WTC11 (cell line): ENCODE results near the gene ZYG11B.

Source experiments
- ETV6 ChIP-seq: sonication (generic); formaldehyde crosslinking; IDR thresholded peaks from 2 replicates; pipeline ENCODE4 v1.8.1; 2022; ENCODE audit warnings: mild to moderate bottlenecking, missing genetic modification reagents
- FOXK1 ChIP-seq: sonication (generic); formaldehyde crosslinking; IDR thresholded peaks from 2 replicates; pipeline ENCODE4 v1.8.0; 2022; ENCODE audit warnings: mild to moderate bottlenecking, moderate library complexity, missing genetic modification reagents
- MXD4 ChIP-seq: fragments of 250-450 bp; sonication (Bioruptor Pico); IDR thresholded peaks from 2 replicates; pipeline ENCODE4 v1.8.0; 2021; ENCODE audit warnings: mild to moderate bottlenecking, moderate library complexity, borderline replicate concordance
- TEAD1 ChIP-seq: sonication (generic); formaldehyde crosslinking; IDR thresholded peaks from 2 replicates; pipeline ENCODE4 v1.8.0; 2022; ENCODE audit warnings: mild to moderate bottlenecking, missing genetic modification reagents
- ZNF138 ChIP-seq: sonication (generic); formaldehyde crosslinking; conservative IDR thresholded peaks from 2 replicates; pipeline ENCODE4 v1.8.1; 2022; ENCODE audit warnings: mild to moderate bottlenecking, moderate library complexity, missing genetic modification reagents
- TF ChIP-seq, protein P1 (sequence below): fragments of 200-600 bp; IDR thresholded peaks from 2 replicates; pipeline ENCODE4 v1.8.0; 2022; ENCODE audit warnings: antibody characterized with exemption
- TF ChIP-seq, protein P2 (sequence below): sonication (generic); formaldehyde crosslinking; IDR thresholded peaks from 2 replicates; pipeline ENCODE4 v1.8.1; 2022; ENCODE audit warnings: mild to moderate bottlenecking, missing genetic modification reagents, moderate library complexity, borderline replicate concordance
- TF ChIP-seq, protein P3 (sequence below): sonication (generic); formaldehyde crosslinking; conservative IDR thresholded peaks from 2 replicates; pipeline ENCODE4 v1.8.1; 2023; ENCODE audit warnings: mild to moderate bottlenecking, low read depth, missing genetic modification reagents, moderate library complexity
- TF ChIP-seq, protein P4 (sequence below): sonication (generic); formaldehyde crosslinking; IDR thresholded peaks from 2 replicates; pipeline ENCODE4 v1.8.0; 2022; ENCODE audit warnings: mild to moderate bottlenecking, missing genetic modification reagents
- TF ChIP-seq, protein P5 (sequence below): sonication (generic); formaldehyde crosslinking; IDR thresholded peaks from 2 replicates; pipeline ENCODE4 v1.8.1; 2022; ENCODE audit warnings: missing genetic modification reagents, borderline replicate concordance
- TF ChIP-seq, protein P6 (sequence below): fragments of 250-450 bp; sonication (Bioruptor Pico); IDR thresholded peaks from 2 replicates; pipeline ENCODE4 v1.9.0; 2021; ENCODE audit warnings: moderate library complexity, mild to moderate bottlenecking, inconsistent platforms, borderline replicate concordance

DNA sequence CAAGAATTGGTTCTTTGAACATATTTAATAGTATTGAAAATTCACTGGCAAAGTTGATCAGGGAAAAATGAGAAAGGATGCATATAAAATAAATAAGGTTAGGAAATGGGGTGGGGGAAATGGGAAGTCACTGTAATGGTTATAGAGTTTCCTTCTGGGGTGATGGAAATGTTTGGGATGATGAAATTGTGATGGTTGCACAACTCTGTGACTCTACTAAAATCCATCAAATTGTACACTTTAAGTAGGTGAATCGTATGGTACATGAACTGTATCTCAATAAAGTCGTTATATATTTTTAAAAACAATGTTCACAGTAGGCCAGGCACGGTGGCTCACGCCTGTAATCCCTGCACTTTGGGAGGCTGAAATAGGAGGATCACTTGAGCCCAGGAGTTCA, 59.9 kb downstream of the ZYG11B start:
- TF ChIP-seq, protein P1, sequence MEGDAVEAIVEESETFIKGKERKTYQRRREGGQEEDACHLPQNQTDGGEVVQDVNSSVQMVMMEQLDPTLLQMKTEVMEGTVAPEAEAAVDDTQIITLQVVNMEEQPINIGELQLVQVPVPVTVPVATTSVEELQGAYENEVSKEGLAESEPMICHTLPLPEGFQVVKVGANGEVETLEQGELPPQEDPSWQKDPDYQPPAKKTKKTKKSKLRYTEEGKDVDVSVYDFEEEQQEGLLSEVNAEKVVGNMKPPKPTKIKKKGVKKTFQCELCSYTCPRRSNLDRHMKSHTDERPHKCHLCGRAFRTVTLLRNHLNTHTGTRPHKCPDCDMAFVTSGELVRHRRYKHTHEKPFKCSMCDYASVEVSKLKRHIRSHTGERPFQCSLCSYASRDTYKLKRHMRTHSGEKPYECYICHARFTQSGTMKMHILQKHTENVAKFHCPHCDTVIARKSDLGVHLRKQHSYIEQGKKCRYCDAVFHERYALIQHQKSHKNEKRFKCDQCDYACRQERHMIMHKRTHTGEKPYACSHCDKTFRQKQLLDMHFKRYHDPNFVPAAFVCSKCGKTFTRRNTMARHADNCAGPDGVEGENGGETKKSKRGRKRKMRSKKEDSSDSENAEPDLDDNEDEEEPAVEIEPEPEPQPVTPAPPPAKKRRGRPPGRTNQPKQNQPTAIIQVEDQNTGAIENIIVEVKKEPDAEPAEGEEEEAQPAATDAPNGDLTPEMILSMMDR, result no peak
- TF ChIP-seq ZNF138 (CRISPR knock-in tag) (no peak), TEAD1 (no peak), ETV6 (CRISPR knock-in tag) (no peak), FOXK1 (CRISPR knock-in tag) (no peak), MXD4 (CRISPR knock-in tag) (no peak)
- TF ChIP-seq, protein P2, sequence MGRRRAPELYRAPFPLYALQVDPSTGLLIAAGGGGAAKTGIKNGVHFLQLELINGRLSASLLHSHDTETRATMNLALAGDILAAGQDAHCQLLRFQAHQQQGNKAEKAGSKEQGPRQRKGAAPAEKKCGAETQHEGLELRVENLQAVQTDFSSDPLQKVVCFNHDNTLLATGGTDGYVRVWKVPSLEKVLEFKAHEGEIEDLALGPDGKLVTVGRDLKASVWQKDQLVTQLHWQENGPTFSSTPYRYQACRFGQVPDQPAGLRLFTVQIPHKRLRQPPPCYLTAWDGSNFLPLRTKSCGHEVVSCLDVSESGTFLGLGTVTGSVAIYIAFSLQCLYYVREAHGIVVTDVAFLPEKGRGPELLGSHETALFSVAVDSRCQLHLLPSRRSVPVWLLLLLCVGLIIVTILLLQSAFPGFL (CRISPR knock-in tag), result no peak
- TF ChIP-seq, protein P3, sequence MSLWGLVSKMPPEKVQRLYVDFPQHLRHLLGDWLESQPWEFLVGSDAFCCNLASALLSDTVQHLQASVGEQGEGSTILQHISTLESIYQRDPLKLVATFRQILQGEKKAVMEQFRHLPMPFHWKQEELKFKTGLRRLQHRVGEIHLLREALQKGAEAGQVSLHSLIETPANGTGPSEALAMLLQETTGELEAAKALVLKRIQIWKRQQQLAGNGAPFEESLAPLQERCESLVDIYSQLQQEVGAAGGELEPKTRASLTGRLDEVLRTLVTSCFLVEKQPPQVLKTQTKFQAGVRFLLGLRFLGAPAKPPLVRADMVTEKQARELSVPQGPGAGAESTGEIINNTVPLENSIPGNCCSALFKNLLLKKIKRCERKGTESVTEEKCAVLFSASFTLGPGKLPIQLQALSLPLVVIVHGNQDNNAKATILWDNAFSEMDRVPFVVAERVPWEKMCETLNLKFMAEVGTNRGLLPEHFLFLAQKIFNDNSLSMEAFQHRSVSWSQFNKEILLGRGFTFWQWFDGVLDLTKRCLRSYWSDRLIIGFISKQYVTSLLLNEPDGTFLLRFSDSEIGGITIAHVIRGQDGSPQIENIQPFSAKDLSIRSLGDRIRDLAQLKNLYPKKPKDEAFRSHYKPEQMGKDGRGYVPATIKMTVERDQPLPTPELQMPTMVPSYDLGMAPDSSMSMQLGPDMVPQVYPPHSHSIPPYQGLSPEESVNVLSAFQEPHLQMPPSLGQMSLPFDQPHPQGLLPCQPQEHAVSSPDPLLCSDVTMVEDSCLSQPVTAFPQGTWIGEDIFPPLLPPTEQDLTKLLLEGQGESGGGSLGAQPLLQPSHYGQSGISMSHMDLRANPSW (CRISPR knock-in tag), result no peak
- TF ChIP-seq, protein P4, sequence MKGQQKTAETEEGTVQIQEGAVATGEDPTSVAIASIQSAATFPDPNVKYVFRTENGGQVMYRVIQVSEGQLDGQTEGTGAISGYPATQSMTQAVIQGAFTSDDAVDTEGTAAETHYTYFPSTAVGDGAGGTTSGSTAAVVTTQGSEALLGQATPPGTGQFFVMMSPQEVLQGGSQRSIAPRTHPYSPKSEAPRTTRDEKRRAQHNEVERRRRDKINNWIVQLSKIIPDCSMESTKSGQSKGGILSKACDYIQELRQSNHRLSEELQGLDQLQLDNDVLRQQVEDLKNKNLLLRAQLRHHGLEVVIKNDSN, result no peak
- TF ChIP-seq, protein P5, sequence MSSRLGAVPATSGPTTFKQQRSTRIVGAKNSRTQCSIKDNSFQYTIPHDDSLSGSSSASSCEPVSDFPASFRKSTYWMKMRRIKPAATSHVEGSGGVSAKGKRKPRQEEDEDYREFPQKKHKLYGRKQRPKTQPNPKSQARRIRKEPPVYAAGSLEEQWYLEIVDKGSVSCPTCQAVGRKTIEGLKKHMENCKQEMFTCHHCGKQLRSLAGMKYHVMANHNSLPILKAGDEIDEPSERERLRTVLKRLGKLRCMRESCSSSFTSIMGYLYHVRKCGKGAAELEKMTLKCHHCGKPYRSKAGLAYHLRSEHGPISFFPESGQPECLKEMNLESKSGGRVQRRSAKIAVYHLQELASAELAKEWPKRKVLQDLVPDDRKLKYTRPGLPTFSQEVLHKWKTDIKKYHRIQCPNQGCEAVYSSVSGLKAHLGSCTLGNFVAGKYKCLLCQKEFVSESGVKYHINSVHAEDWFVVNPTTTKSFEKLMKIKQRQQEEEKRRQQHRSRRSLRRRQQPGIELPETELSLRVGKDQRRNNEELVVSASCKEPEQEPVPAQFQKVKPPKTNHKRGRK (CRISPR knock-in tag), result no peak
- TF ChIP-seq, protein P6, sequence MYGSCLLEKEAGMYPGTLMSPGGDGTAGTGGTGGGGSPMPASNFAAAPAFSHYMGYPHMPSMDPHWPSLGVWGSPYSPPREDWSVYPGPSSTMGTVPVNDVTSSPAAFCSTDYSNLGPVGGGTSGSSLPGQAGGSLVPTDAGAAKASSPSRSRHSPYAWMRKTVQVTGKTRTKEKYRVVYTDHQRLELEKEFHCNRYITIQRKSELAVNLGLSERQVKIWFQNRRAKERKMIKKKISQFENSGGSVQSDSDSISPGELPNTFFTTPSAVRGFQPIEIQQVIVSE (CRISPR knock-in tag), result no peak
